Activated CD4-positive, CD25-positive, alpha-beta regulatory T cell treated with anti-CD3 and anti-CD28 coated beads, Interleukin-2, amount 50 U/mL, for 24 hours (primary cell): Measurements from ENCODE around the gene BCS1L.
A peak's percentile ranks its signal among the peaks of the same experiment; 100 is the strongest.

Experiments used
- ATAC-seq, 2 donors: fragments of 150-1000 bp; cut with Tn5 transposase; one replicate each; pipeline ENCODE4 v1.10.0; 2021; ENCODE audit warnings: mild to moderate bottlenecking in 1 of 2, moderate library complexity in 1 of 2

BCS1L gene

GRCh38 chr2:218662377-218662776 is 2.9 kb downstream of the BCS1L start:
- ATAC-seq = no peak

- no peak for ATAC-seq
Observed at GRCh38 chr2:218662827-218663226, 3.3 kb downstream of the BCS1L start.

- ATAC-seq = no peak
Observed at GRCh38 chr2:218663901-218664300, 4.4 kb downstream of the BCS1L start.

GRCh38 chr2:218664653-218665052 is 5.2 kb downstream of the BCS1L start:
- ATAC-seq = no peak

- no peak for ATAC-seq
Observed at GRCh38 chr2:218671097-218671653, 11.7 kb downstream of the BCS1L start.

GRCh38 chr2:218671654-218672566 is 12.4 kb downstream of the BCS1L start, which contains the start of the genes RNF25 and STK36:
Gene RNF25 (minus strand): TSS chr2:218672002. CDS start chr2:218671970, 32 bp downstream.
Gene STK36 (plus strand): TSS chr2:218672086. CDS start chr2:218672830, 744 bp downstream.
- ATAC-seq = peak; percentile 99

- ATAC-seq = no peak
Observed at GRCh38 chr2:218679119-218679518, 19.6 kb downstream of the BCS1L start.

GRCh38 chr2:218680061-218680460 is 20.6 kb downstream of the BCS1L start:
- ATAC-seq = no peak

GRCh38 chr2:218687400-218688060 is 28.0 kb downstream of the BCS1L start:
- peak in 1 of 2 donors; percentile 62 for ATAC-seq

- ATAC-seq = no peak
Observed at GRCh38 chr2:218691234-218691633, 31.8 kb downstream of the BCS1L start.

- no peak for ATAC-seq
Observed at GRCh38 chr2:218694405-218695145, 35.1 kb downstream of the BCS1L start.

- ATAC-seq = no peak
Observed at GRCh38 chr2:218698885-218699284, 39.4 kb downstream of the BCS1L start.

- no peak for ATAC-seq
Observed at GRCh38 chr2:218701806-218702205, 42.3 kb downstream of the BCS1L start.

- ATAC-seq = no peak
Observed at GRCh38 chr2:218703341-218703740, 43.9 kb downstream of the BCS1L start.

GRCh38 chr2:218708086-218708485 is 48.6 kb downstream of the BCS1L start:
- no peak for ATAC-seq

GRCh38 chr2:218709908-218710307 is 50.4 kb downstream of the BCS1L start:
- ATAC-seq = no peak

GRCh38 chr2:218710334-218710686 is 50.8 kb downstream of the BCS1L start:
- ATAC-seq = no peak

- peak; percentile 97 for ATAC-seq
Observed at GRCh38 chr2:218710687-218711549, 51.4 kb downstream of the BCS1L start, which contains the start of gene TTLL4. Gene TTLL4 (plus strand): TSS chr2:218710835. CDS start chr2:218737677, 26,842 bp downstream.

- ATAC-seq = no peak
Observed at GRCh38 chr2:218711550-218711929, 52.1 kb downstream of the BCS1L start.
